A204.1 (cell line): Measurements from ENCODE around the gene CCDC136.

Experiments
- FAIRE-seq: peaks from 2 replicates; lab custom pipeline; 2012; peaks lifted over from hg19 to GRCh38; lab: Jason Lieb, UNC

CCDC136 gene

DNA sequence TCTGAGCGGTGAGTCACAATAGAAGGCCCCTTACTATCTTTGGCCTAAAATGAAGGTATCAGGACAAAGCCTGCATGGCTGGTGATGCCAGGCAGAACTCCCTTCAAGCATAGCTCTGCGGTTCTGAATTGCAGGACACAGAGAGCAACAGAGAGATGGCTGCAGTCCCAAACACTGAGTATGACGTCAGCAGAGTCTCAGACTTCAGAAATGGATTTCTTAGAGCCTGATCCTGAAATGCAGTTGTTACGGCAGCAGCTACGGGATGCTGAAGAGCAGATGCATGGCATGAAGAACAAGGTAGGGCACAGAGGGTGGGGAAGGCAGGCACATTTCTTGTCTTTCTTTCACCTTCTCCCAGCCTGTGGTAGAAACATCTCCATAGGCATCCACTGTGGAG lies 13.5 kb downstream of the CCDC136 start:
- no peak for FAIRE-seq

DNA sequence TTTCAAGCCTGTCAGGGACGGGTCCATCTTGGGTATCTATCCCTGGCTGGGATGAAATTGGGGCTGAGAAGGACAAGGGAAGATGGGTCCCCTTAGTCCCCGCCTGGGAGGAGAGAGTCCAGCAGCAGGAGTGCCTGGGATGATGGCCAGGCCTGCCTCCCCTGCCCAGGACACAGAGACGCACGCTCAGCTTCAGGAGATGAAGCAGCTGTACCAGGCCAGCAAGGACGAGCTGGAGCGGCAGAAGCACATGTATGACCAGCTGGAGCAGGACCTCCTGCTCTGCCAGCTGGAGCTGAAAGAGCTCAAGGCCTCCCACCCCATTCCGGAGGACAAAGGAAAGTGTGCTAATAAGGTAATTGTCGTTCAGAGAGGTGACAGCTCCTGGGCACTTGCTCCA lies 15.4 kb downstream of the CCDC136 start:
- no peak for FAIRE-seq

GRCh38 chr7:128809363-128809762 lies 17.6 kb downstream of the CCDC136 start:
- no peak for FAIRE-seq

- FAIRE-seq, result no peak
Measured at GRCh38 chr7:128810473-128810872, 18.7 kb downstream of the CCDC136 start.

- no peak for FAIRE-seq
Measured at GRCh38 chr7:128810997-128811396, 19.2 kb downstream of the CCDC136 start.

DNA sequence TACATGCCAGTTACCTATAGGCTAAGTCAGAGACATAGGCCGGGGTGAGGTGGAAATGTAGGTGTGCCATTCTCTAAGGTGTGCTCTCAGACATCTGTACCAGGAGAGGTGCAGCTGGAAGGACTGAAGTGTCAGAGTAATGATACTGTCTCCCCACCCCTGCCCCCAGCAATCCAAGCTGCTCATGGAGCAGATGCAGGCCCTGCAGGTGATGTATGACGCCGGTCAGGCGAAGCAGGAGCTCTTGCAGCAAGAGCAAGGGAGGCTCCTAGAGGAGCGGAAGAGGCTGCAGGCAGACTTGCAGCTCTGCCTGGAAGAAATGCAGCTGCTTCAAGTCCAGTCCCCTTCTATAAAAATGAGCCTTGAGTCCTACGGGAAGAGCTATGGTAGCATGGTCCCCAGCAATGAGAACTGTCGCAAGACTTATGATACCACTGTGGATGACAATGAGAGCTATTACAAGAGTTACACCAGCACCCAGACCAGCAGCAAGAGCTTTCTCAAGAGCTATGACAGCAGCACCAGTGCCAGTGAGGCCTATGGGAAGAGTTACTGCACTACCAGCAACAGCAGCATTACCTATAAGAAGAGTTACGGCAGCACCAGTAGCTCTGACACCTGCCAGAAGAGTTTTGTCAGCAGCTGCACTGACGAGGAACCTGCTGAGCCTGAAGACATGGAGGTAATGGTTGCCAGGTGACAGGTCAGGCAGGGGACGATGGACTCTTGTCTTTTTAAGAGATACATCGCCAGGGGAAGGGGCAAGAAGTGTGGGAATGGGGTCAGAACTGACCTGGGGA lies 20.1 kb downstream of the CCDC136 start:
- FAIRE-seq, result no peak

DNA sequence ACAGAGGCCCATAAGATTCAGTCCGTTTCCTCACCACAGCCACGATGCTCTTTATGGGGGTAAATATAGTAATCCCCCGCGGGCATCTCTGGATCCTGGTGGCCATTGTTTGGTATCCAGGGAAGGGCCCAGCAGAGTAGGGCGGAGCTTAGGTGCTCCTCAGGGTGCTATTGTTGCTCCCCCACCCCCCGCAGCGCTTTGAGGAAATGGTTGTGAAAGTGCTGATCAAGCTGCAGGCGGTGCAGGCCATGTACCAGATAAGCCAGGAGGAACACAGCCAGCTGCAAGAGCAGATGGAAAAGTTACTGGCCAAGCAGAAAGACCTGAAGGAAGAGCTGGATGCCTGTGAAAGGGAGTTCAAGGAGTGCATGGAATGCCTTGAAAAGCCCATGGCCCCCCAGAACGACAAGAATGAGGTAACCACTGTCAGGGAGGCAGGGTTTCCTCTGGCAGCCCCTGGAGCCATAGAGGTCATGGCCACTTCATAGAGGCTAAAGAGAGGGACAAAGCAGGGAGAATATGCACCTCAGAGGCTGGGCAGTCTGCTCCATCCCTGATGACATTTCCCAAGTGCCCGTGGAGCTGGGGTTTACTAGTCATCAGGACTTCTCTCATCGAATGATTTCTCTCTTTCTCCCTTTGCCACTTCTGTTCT lies 20.9 kb downstream of the CCDC136 start:
- FAIRE-seq, result no peak

DNA sequence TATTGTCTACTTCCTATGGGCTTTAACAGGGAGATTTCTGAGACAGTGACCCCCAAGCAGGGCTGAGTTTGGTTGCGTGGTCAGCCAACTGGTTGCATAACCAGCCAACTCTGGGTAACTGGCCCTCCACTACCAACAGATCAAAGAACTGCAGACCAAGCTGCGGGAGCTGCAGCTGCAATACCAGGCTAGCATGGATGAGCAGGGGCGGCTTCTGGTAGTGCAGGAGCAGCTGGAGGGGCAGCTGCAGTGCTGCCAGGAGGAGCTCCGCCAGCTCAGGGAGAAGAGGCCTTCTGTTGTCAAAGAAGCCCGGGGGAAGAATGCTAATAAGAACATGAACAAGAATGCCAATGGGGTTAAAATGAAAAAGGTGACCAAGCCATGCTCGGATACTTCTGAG lies 22.7 kb downstream of the CCDC136 start:
- FAIRE-seq, result no peak

DNA sequence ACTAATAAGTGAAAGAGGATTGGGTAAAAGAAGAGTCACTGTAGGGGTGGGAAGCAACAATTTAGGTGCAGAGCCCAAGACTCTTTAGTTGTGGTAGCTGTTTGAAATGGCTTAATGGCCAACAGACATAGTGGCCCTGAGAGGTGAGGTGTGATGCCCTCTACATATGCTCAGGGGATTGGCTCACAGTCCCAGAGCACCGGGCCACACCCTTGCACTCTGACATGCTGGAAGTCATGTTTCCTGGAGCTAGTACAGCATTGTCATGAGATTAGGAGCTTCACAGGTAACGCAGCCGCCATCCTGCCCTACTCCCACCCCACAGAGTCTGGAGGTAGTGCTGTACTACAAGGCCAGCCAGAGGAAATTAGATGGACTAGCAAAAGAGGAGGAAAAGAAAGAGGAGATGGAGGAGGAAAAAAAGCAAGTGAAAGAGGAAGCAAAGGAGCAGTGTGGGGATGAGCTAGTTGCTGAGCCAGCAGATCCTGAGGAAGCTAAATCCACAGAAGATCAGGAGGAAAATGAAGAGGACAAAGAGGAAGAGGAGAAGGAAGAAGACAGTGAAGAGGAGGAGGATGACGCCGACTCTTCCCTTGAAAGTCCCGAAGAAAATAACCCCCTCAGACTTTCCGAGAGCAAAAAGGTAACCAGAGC lies 23.6 kb downstream of the CCDC136 start:
- FAIRE-seq, result no peak

DNA sequence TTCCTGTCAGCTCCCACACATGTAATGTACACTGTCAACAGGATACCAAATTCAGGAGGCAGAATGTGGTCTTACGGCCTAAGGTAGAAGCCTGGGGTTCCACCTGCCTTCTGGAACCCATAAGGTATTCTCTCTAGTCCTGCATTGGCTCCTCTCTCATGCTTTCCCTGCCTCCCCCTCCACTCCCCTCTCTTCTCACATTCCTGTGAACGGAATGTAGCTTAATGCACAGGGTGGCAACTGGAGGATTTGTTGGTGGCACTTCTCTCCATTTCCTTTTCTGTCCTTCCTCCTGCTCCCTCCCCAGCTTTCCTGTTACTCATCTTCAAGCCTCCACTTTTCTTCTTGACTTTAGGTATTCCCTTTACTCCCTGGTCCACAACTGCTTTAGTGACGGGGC lies 26.9 kb downstream of the CCDC136 start:
- no peak for FAIRE-seq

GRCh38 chr7:128821724-128822123 lies 30.0 kb downstream of the CCDC136 start:
- no peak for FAIRE-seq

DNA sequence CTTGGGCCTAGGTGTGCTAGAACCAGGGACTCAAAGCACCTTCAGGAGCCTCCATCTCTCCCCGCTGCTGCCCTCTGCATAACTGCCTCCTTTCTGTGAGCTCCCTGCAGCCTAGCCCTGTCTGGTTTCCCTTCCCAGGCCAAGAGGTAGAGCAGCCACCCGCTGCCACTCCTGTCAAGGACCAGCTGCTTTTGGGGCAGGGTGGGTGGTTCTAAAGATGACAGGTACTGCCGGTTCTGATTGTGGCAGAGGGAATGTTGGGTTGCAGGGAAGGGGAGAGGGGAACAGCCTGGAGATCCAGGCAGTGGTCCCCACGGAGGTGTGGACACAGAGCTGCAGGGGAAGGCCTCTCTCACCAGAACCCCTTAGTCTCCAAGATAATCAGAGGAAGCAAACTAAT lies 34.7 kb downstream of the CCDC136 start:
- no peak for FAIRE-seq

GRCh38 chr7:128826916-128827247 lies 35.1 kb downstream of the CCDC136 start:
- no peak for FAIRE-seq

DNA sequence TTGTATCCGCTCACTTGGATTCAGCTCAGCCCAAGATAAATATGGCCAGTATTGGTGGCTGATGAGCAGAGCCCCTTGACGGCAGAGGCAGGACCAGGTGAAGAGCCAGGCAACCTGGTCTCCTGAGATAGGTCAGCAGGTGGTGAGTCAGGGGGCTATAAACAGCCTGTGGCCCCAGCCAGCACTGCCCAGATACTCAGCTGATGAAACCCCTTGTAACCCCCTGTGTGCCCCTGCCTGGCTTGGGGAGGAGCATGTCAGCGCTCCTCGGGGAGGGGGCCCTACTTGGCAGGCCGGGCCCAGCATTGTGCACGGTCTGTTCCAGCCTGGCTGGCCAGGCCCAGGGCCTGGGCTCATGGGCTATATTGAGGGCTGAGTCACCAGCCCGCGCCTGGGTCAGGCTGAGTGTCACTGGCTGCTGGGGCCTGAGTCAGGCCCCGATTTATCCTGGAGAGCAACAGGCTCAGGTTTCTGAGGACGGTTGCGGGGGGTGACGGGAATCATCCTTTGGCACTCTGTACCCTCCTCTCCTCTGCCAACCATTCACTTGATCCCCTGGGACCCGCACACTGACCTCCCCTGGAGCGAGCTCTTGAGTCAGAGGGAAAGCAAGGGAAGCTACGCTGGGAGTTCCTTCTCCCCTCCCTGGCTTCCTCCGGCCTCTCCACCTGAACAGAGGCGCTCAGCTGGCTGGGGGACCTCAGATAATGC lies 35.6 kb downstream of the CCDC136 start:
- no peak for FAIRE-seq

DNA sequence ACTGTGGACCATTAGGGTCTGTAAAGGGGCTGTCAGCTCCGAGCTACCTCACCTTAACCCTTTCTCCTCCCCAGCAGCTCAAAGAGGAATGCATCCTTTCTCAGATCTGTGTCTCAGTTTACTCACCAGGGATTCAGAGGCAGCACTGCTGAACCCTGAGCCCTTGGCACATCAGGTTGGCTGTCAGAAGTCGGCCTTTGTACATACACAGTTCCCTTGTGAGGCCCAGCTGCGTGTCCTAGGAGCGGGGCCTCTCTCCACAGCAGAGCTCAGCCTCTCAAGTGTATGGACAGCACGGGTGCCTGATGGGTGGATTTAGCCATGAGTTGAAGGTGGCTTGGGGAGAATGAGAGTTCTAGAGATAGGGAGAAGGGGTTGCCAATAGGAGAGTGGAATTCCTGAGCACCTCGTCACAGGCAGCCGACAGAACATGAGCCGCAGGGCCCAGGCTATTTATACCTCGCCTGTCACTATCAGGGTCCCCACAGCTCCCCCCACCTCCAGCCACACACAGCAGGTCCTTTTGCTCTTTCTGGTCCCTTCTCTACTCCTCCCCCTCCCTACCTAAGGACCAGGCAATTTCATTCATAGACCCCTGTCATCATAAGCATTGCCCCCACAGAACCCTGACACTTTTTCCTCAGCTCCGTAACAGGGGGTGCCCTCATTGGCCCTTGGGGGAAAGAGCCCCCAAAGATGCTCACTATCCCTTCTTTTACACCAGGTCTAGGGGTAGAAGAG lies 36.4 kb downstream of the CCDC136 start:
- FAIRE-seq, result no peak

- no peak for FAIRE-seq
Measured at GRCh38 chr7:128829391-128830166, 37.8 kb downstream of the CCDC136 start.

GRCh38 chr7:128830231-128831177 lies 38.7 kb downstream of the CCDC136 start, which contains the start of gene FLNC:
TSS of gene FLNC (plus strand) at chr7:128830406. CDS start at chr7:128830638, 232 bp downstream.
- FAIRE-seq, result no peak

DNA sequence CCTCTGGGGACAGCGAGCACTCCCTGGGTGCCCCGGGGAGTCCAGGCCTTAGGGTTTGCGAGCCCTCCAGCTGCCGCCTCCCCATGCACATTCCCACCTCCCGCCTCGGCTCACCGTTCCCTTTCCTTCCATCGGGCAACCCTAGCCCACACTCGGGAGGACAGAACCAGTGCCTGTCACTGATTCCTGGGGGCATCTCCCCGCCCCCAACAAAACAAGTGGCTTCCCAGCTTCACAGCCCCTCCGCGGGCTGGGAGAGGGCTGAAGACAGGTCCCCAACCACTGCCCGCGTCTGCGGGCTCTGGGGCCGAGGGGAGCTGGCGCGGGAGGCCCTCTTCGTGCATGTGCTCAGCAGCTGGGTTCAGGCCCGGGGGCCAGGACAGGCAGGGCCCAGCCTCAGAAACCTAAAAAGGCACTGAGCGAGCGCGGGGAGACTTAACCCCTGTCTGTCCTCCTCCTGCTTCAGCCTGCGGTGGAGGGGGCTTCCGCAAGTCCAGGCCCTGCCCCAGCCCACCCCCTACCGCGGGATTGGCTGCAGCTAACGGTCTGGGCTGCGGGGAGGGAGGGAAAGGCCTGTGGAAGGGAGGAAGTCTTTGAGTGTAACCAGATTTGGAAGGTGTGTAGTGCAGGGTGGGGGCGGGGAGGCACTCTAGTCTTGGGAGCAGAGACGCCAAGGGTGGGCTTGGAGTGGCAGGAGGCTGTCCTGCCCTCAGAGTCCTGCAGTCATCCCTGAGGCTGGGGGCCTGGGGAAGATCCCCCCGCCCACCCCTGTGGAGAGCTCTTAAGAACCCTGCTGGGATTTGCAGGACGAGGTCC lies 39.6 kb downstream of the CCDC136 start:
- FAIRE-seq, result no peak
